Central memory CD8-positive, alpha-beta T cell (primary cell): ENCODE data around the gene ZNF835.

Experiments used
- ATAC-seq: fragments of 150-1000 bp; cut with Tn5 transposase; replicated peaks from 2 replicates; pipeline ENCODE4 v1.10.0; 2022; ENCODE audit warnings: mild to moderate bottlenecking, moderate FRiP score, moderate number of reproducible peaks; ENCODE audit not compliant: poor library complexity, severe bottlenecking; ENCODE audit errors: extremely low read depth
- DNase-seq, 2 donors: peaks; one replicate each; pipeline ENCODE4 v3.0.0; 2021; ENCODE audit warnings: low spot score in 2 of 2
- H3K27ac Mint-ChIP-seq: one replicate; pipeline ENCODE4 v1.8.0; 2022; ENCODE audit warnings: low read depth, mild to moderate bottlenecking, moderate library complexity, mixed read lengths
- H3K27me3 Mint-ChIP-seq: one replicate; pipeline ENCODE4 v1.8.0; 2022; ENCODE audit warnings: mixed read lengths
- H3K36me3 Mint-ChIP-seq: one replicate; pipeline ENCODE4 v1.8.0; 2022; ENCODE audit warnings: mild to moderate bottlenecking, moderate library complexity, mixed read lengths; ENCODE audit not compliant: insufficient read depth
- H3K4me1 Mint-ChIP-seq: one replicate; pipeline ENCODE4 v1.8.0; 2022; ENCODE audit warnings: mixed read lengths
- H3K4me3 Mint-ChIP-seq: one replicate; pipeline ENCODE4 v1.8.0; 2022; ENCODE audit warnings: mild to moderate bottlenecking, moderate library complexity, mixed read lengths
- H3K9me3 Mint-ChIP-seq: one replicate; pipeline ENCODE4 v1.8.0; 2022; ENCODE audit warnings: mixed read lengths

Gene ZNF835

GRCh38 chr19:56643460-56643955 lies 28.0 kb downstream of the ZNF835 start:
- H3K4me3 Mint-ChIP-seq: no peak overlapping the region
- no peaks in the 10 kb centered on the region for H3K36me3 Mint-ChIP-seq
- DNase-seq: no peak
- peaks cover 10% of the 10 kb centered on the region for H3K27me3 Mint-ChIP-seq
- no peak overlapping the region for H3K27ac Mint-ChIP-seq
- H3K4me1 Mint-ChIP-seq: no peaks in the 10 kb centered on the region
- peaks cover 45% of the 10 kb centered on the region for H3K9me3 Mint-ChIP-seq
- ATAC-seq: no peak

GRCh38 chr19:56642711-56643459 lies 28.7 kb downstream of the ZNF835 start, which contains the start of gene SMIM17:
Gene SMIM17 (plus strand): TSS chr19:56643159. CDS start chr19:56645668, 2,509 bp downstream.
- no peak within 1 kb of the TSS for H3K4me3 Mint-ChIP-seq
- DNase-seq (no peak), ATAC-seq (no peak)
- peaks cover 10% of the 10 kb centered on the region for H3K27me3 Mint-ChIP-seq
- peaks cover 41% of the 10 kb centered on the region for H3K9me3 Mint-ChIP-seq
- no peaks in the 10 kb centered on the region for H3K4me1 Mint-ChIP-seq
- no peaks in the 10 kb centered on the region for H3K36me3 Mint-ChIP-seq
- no peak within 1 kb of the TSS for H3K27ac Mint-ChIP-seq

- Mint-ChIP-seq H3K4me3 (no peak overlapping the region), H3K9me3 (peaks cover 30% of the 10 kb centered on the region), H3K36me3 (peaks cover 1% of the 10 kb centered on the region), H3K27ac (no peak overlapping the region), H3K27me3 (peaks cover 7% of the 10 kb centered on the region), H3K4me1 (no peaks in the 10 kb centered on the region)
- ATAC-seq (no peak), DNase-seq (no peak)
These were observed 32.3 kb downstream of the ZNF835 start for GRCh38 chr19:56639217-56639616.

- no peaks in the 10 kb centered on the region for H3K27me3 Mint-ChIP-seq
- ATAC-seq (no peak), DNase-seq (no peak)
- H3K4me3 Mint-ChIP-seq: no peak overlapping the region
- H3K4me1 Mint-ChIP-seq: no peaks in the 10 kb centered on the region
- H3K36me3 Mint-ChIP-seq: peaks cover 1% of the 10 kb centered on the region
- peaks cover 36% of the 10 kb centered on the region for H3K9me3 Mint-ChIP-seq
- H3K27ac Mint-ChIP-seq: no peak overlapping the region
These were observed 33.5 kb downstream of the ZNF835 start for GRCh38 chr19:56637976-56638555.

GRCh38 chr19:56633021-56633420 lies 38.5 kb downstream of the ZNF835 start:
- H3K4me1 Mint-ChIP-seq: no peaks in the 10 kb centered on the region
- no peak for ATAC-seq
- no peak overlapping the region for H3K4me3 Mint-ChIP-seq
- no peak overlapping the region for H3K27ac Mint-ChIP-seq
- H3K9me3 Mint-ChIP-seq: peaks cover 34% of the 10 kb centered on the region
- H3K36me3 Mint-ChIP-seq: peaks cover 2% of the 10 kb centered on the region
- DNase-seq: no peak
- H3K27me3 Mint-ChIP-seq: no peaks in the 10 kb centered on the region

- no peak overlapping the region for H3K27ac Mint-ChIP-seq
- H3K9me3 Mint-ChIP-seq: peaks cover 22% of the 10 kb centered on the region
- H3K4me1 Mint-ChIP-seq: no peaks in the 10 kb centered on the region
- H3K27me3 Mint-ChIP-seq: no peaks in the 10 kb centered on the region
- peaks cover 2% of the 10 kb centered on the region for H3K36me3 Mint-ChIP-seq
- no peak for ATAC-seq
- no peak for DNase-seq
- no peak overlapping the region for H3K4me3 Mint-ChIP-seq
These were observed 45.8 kb downstream of the ZNF835 start for GRCh38 chr19:56625708-56626107.

GRCh38 chr19:56623006-56623405 lies 48.6 kb downstream of the ZNF835 start:
- Mint-ChIP-seq H3K9me3 (peaks cover 21% of the 10 kb centered on the region), H3K36me3 (peaks cover 2% of the 10 kb centered on the region)

GRCh38 chr19:56622374-56622773 lies 49.2 kb downstream of the ZNF835 start:
- no peaks in the 10 kb centered on the region for H3K27me3 Mint-ChIP-seq

More at GRCh38 chr19:56623006-56623405, 48.6 kb downstream of the ZNF835 start:
- no peak for ATAC-seq
- Mint-ChIP-seq H3K27me3 (no peaks in the 10 kb centered on the region), H3K27ac (no peak overlapping the region), H3K4me1 (no peaks in the 10 kb centered on the region), H3K4me3 (no peak overlapping the region)
- DNase-seq: no peak

GRCh38 chr19:56619121-56619520 lies 52.4 kb downstream of the ZNF835 start:
- peaks cover 31% of the 10 kb centered on the region for H3K9me3 Mint-ChIP-seq
- no peak overlapping the region for H3K27ac Mint-ChIP-seq
- DNase-seq (no peak), ATAC-seq (no peak)
- no peak overlapping the region for H3K4me3 Mint-ChIP-seq
- H3K36me3 Mint-ChIP-seq: peaks cover 4% of the 10 kb centered on the region
- no peaks in the 10 kb centered on the region for H3K4me1 Mint-ChIP-seq
- no peaks in the 10 kb centered on the region for H3K27me3 Mint-ChIP-seq

More at GRCh38 chr19:56622374-56622773, 49.2 kb downstream of the ZNF835 start:
- no peak overlapping the region for H3K4me3 Mint-ChIP-seq
- H3K36me3 Mint-ChIP-seq: peaks cover 3% of the 10 kb centered on the region
- ATAC-seq (no peak), DNase-seq (no peak)
- H3K27ac Mint-ChIP-seq: no peak overlapping the region
- H3K9me3 Mint-ChIP-seq: peaks cover 21% of the 10 kb centered on the region
- no peaks in the 10 kb centered on the region for H3K4me1 Mint-ChIP-seq

GRCh38 chr19:56617531-56617930 lies 54.0 kb downstream of the ZNF835 start:
- no peak overlapping the region for H3K4me3 Mint-ChIP-seq

GRCh38 chr19:56613639-56614038 lies 57.9 kb downstream of the ZNF835 start:
- peaks cover 37% of the 10 kb centered on the region for H3K9me3 Mint-ChIP-seq

More at GRCh38 chr19:56617531-56617930, 54.0 kb downstream of the ZNF835 start:
- Mint-ChIP-seq H3K9me3 (peaks cover 40% of the 10 kb centered on the region), H3K27ac (no peak overlapping the region), H3K27me3 (no peaks in the 10 kb centered on the region), H3K36me3 (peaks cover 6% of the 10 kb centered on the region), H3K4me1 (peaks cover 7% of the 10 kb centered on the region)
- ATAC-seq: no peak
- DNase-seq: no peak

GRCh38 chr19:56612737-56613136 lies 58.8 kb downstream of the ZNF835 start:
- Mint-ChIP-seq H3K27me3 (no peaks in the 10 kb centered on the region), H3K4me3 (no peak overlapping the region), H3K4me1 (peaks cover 13% of the 10 kb centered on the region), H3K9me3 (peaks cover 46% of the 10 kb centered on the region), H3K27ac (no peak overlapping the region), H3K36me3 (peaks cover 4% of the 10 kb centered on the region)
- DNase-seq: no peak
- no peak for ATAC-seq

More at GRCh38 chr19:56613639-56614038, 57.9 kb downstream of the ZNF835 start:
- Mint-ChIP-seq H3K4me3 (no peak overlapping the region), H3K27ac (no peak overlapping the region), H3K27me3 (no peaks in the 10 kb centered on the region), H3K36me3 (peaks cover 5% of the 10 kb centered on the region), H3K4me1 (peaks cover 13% of the 10 kb centered on the region)
- DNase-seq (no peak), ATAC-seq (no peak)
